IMR-90 (cell line): ENCODE measurements around the gene DCLRE1A. TPM values are rescaled to one million over a fixed set of nuclear protein-coding genes. Genes with fewer than 3 reads are reported as not detected.

Source experiments
- ATAC-seq: fragments of 200-7000 bp; cut with Tn5 transposase; 2 replicates; pipeline ENCODE4 v1.9.1; 2020; ENCODE audit warnings: low read depth, mild to moderate bottlenecking, moderate library complexity
- BruUV-seq: library from RNA; stranded (reverse); fragments of 400-500 nt; replicated peaks from 2 replicates; lab custom pipeline; 2021; lab: Mats Ljungman, UMichigan
- CTCF ChIA-PET: fragments of 300-600 bp; formaldehyde crosslinking; extraction: SDS; loops from one replicate; lab custom pipeline; 2021; ENCODE audit warnings: antibody characterized with exemption; lab: Yijun Ruan, JAX
- POLR2A ChIA-PET: fragments of 300-600 bp; sonication (Branson Sonifier 250); formaldehyde crosslinking; loops from one replicate; lab custom pipeline; 2022; ENCODE audit warnings: antibody characterized with exemption; ENCODE audit not compliant: unreplicated experiment; lab: Charles Lee
- DNase-seq: peaks from one replicate; pipeline ENCODE4 v3.0.0; 2013
- H2AFZ ChIP-seq: replicated peaks from 2 replicates; pipeline ENCODE3; 2013; ENCODE audit warnings: low read length, mild to moderate bottlenecking; ENCODE audit not compliant: poor library complexity
- H2AK5ac ChIP-seq: 2 replicates; pipeline ENCODE4 v1.6.1; 2013; ENCODE audit warnings: low read depth, low read length, inconsistent platforms
- H2AK9ac ChIP-seq: replicated peaks from 2 replicates; pipeline ENCODE3; 2013; ENCODE audit warnings: mild to moderate bottlenecking, low read depth, low read length, moderate library complexity; ENCODE audit not compliant: poor library complexity
- H2BK120ac ChIP-seq: 2 replicates; pipeline ENCODE4 v1.6.1; 2013; ENCODE audit warnings: low read depth, low read length, inconsistent platforms
- H2BK15ac ChIP-seq: 3 replicates; pipeline ENCODE4 v1.6.1; 2013; ENCODE audit warnings: low read depth, low read length, inconsistent platforms
- H2BK20ac ChIP-seq: 2 replicates; pipeline ENCODE4 v1.6.1; 2013; ENCODE audit warnings: low read depth, mild to moderate bottlenecking, inconsistent platforms, low read length, moderate library complexity
- H2BK5ac ChIP-seq: 2 replicates; pipeline ENCODE4 v1.6.1; 2013; ENCODE audit warnings: mild to moderate bottlenecking, low read depth, low read length, inconsistent platforms; ENCODE audit not compliant: poor library complexity, severe bottlenecking
- H3K14ac ChIP-seq: replicated peaks from 2 replicates; pipeline ENCODE4 v1.6.1; 2013; ENCODE audit warnings: low read depth, low read length, inconsistent platforms
- H3K18ac ChIP-seq: 2 replicates; pipeline ENCODE4 v1.6.1; 2013; ENCODE audit warnings: low read depth, low read length, control low read depth
- H3K23ac ChIP-seq: 2 replicates; pipeline ENCODE4 v1.6.1; 2013; ENCODE audit warnings: low read depth, low read length, inconsistent platforms
- H3K27ac ChIP-seq: 2 replicates; pipeline ENCODE4 v1.5.1; 2013; ENCODE audit warnings: mild to moderate bottlenecking, control low read depth, low read length; ENCODE audit not compliant: insufficient read depth
- H3K27me3 ChIP-seq: 2 replicates; pipeline ENCODE4 v1.6.1; 2013; ENCODE audit warnings: low read length; ENCODE audit not compliant: control insufficient read depth, insufficient read depth
- H3K36me3 ChIP-seq: 2 replicates; pipeline ENCODE4 v1.6.1; 2013; ENCODE audit warnings: low read length, mixed read lengths; ENCODE audit not compliant: control insufficient read depth, insufficient read depth
- H3K4ac ChIP-seq: 2 replicates; pipeline ENCODE4 v1.6.1; 2013; ENCODE audit warnings: low read depth, low read length, inconsistent platforms
- H3K4me1 ChIP-seq: 2 replicates; pipeline ENCODE4 v1.6.1; 2013; ENCODE audit warnings: low read length, mixed read lengths; ENCODE audit not compliant: control insufficient read depth, insufficient read depth
- H3K4me2 ChIP-seq: 2 replicates; pipeline ENCODE4 v1.6.1; 2013; ENCODE audit warnings: low read depth, mild to moderate bottlenecking, control low read depth, low read length, moderate library complexity
- H3K4me3 ChIP-seq: 2 replicates; pipeline ENCODE4 v1.5.1; 2013; ENCODE audit warnings: low read depth, mild to moderate bottlenecking, control low read depth, low read length, moderate library complexity; ENCODE audit not compliant: insufficient read depth
- H3K56ac ChIP-seq: 2 replicates; pipeline ENCODE4 v1.6.1; 2013; ENCODE audit warnings: low read length, inconsistent platforms; ENCODE audit not compliant: insufficient read depth; ENCODE audit errors: extremely low read depth
- H3K79me1 ChIP-seq, 2 experiments: 2 replicates each; pipeline ENCODE4 v1.6.1; 2013; ENCODE audit warnings: low read length in 2 of 2, inconsistent platforms in 1 of 2, low read depth in 1 of 2
- H3K9ac ChIP-seq: 2 replicates; pipeline ENCODE4 v1.6.1; 2013; ENCODE audit warnings: low read depth, low read length, control low read depth
- H3K9me1 ChIP-seq: 2 replicates; pipeline ENCODE4 v1.6.1; 2013; ENCODE audit warnings: low read length, inconsistent platforms; ENCODE audit not compliant: insufficient read depth
- H3K9me3 ChIP-seq: 2 replicates; pipeline ENCODE4 v1.6.1; 2013; ENCODE audit warnings: low read length; ENCODE audit not compliant: control insufficient read depth, insufficient read depth
- H4K20me1 ChIP-seq: 2 replicates; pipeline ENCODE4 v1.6.1; 2013; ENCODE audit warnings: low read length, inconsistent platforms; ENCODE audit not compliant: insufficient read depth
- H4K5ac ChIP-seq: 2 replicates; pipeline ENCODE4 v1.6.1; 2013; ENCODE audit warnings: mild to moderate bottlenecking, low read depth, low read length, control low read depth
- H4K8ac ChIP-seq, 2 experiments: 2 replicates each; pipeline ENCODE4 v1.6.1; 2013; ENCODE audit warnings: low read depth in 2 of 2, low read length in 2 of 2, control low read depth in 1 of 2, inconsistent platforms in 1 of 2
- H4K91ac ChIP-seq: 2 replicates; pipeline ENCODE4 v1.6.1; 2013; ENCODE audit warnings: low read depth, low read length, inconsistent platforms; ENCODE audit not compliant: insufficient read depth
- BHLHE40 ChIP-seq: fragments of 150-350 bp; IDR thresholded peaks from 2 replicates; pipeline ENCODE4 v1.6.1; 2016; ENCODE audit warnings: mild to moderate bottlenecking, low read depth, low read length
- CEBPB ChIP-seq: IDR thresholded peaks from 2 replicates; pipeline ENCODE4 v1.6.1; 2012; ENCODE audit warnings: low read depth, low read length, improper control_type of control experiment
- FOS ChIP-seq: fragments of 150-350 bp; IDR thresholded peaks from 2 replicates; pipeline ENCODE4 v1.6.1; 2016; ENCODE audit warnings: low read depth, low read length
- MAFK ChIP-seq: IDR thresholded peaks from 2 replicates; pipeline ENCODE4 v1.6.1; 2012; ENCODE audit warnings: low read depth, low read length, improper control_type of control experiment
- MAZ ChIP-seq: IDR thresholded peaks from 2 replicates; pipeline ENCODE4 v1.6.1; 2012; ENCODE audit warnings: low read depth, mild to moderate bottlenecking, low read length, improper control_type of control experiment, moderate library complexity, borderline replicate concordance
- MXI1 ChIP-seq: IDR thresholded peaks from 2 replicates; pipeline ENCODE4 v1.6.1; 2012; ENCODE audit warnings: low read depth, mild to moderate bottlenecking, low read length, moderate library complexity, borderline replicate concordance
- NFE2L2 ChIP-seq: fragments of 150-350 bp; IDR thresholded peaks from 2 replicates; pipeline ENCODE4 v1.6.1; 2016; ENCODE audit warnings: low read depth, mild to moderate bottlenecking, low read length
- POLR2A ChIP-seq: IDR thresholded peaks from 2 replicates; pipeline ENCODE4 v1.6.1; 2012; ENCODE audit warnings: mild to moderate bottlenecking, low read depth, low read length
- RAD21 ChIP-seq: IDR thresholded peaks from 2 replicates; pipeline ENCODE4 v1.6.1; 2012; ENCODE audit warnings: low read length, improper control_type of control experiment
- RCOR1 ChIP-seq: IDR thresholded peaks from 2 replicates; pipeline ENCODE4 v1.6.1; 2012; ENCODE audit warnings: mild to moderate bottlenecking, low read length, improper control_type of control experiment; ENCODE audit not compliant: insufficient replicate concordance
- RFX5 ChIP-seq: IDR thresholded peaks from 2 replicates; pipeline ENCODE4 v1.8.0; 2012; ENCODE audit warnings: low read depth, mild to moderate bottlenecking, low read length, moderate library complexity
- SMC3 ChIP-seq: fragments of 150-350 bp; IDR thresholded peaks from 2 replicates; pipeline ENCODE4 v1.6.1; 2016; ENCODE audit warnings: low read depth, mild to moderate bottlenecking, antibody characterized with exemption, low read length, moderate library complexity
- USF2 ChIP-seq: fragments of 150-350 bp; IDR thresholded peaks from 2 replicates; pipeline ENCODE4 v1.6.1; 2017; ENCODE audit warnings: mild to moderate bottlenecking, antibody characterized with exemption, low read length, low read depth
- WGBS, 2 experiments: methylation state at CpG; one replicate each; pipeline versions ENCODE4 v1.1.5 to v1.1.7; 2013; ENCODE audit warnings: missing lambda C conversion rate in 2 of 2; ENCODE audit not compliant: insufficient read length in 1 of 2; ENCODE audit errors: extremely low coverage in 2 of 2; 5-methylcytosine and 5-hydroxymethylcytosine counted together
- dilution Hi-C: fragments of 300-500 bp; cut with HindIII; formaldehyde crosslinking; loops from one replicate; pipeline ENCODE4 v1.14.3; 2018; ENCODE audit warnings: low sequenced_read_pairs; ENCODE audit not compliant: unreplicated experiment
- in situ Hi-C: fragments of 300-500 bp; cut with MboI; formaldehyde crosslinking; loops from 3 replicates; pipeline ENCODE4 v1.14.3; 2019; ENCODE audit warnings: low sequenced_read_pairs, inconsistent platforms, mixed read lengths
- intact Hi-C: fragments of 100-400 bp; cut with micrococcal nuclease; formaldehyde crosslinking; loops from 2 replicates; pipeline ENCODE4 v1.10.0; 2022
- polyA plus RNA-seq, 3 experiments: library from polyadenylated mRNA; depleted of rRNA; stranded (reverse); fragments of >200 nt; gene quantifications; 2 replicates each; pipeline ENCODE4 v1.2.3, GENCODE V29; 2012; ENCODE audit warnings: low replicate concordance in 1 of 3
- total RNA-seq: library from RNA; depleted of rRNA; stranded (reverse); fragments of >200 nt; gene quantifications from 2 replicates; pipeline ENCODE4 v1.2.3, GENCODE V29; 2012

DCLRE1A gene
- total and polyA plus RNA-seq, 2 of the 4 experiments (the other 2 are of a cell fraction), result 3.1 to 6.3 TPM

- Histone ChIP-seq H2AFZ (peak overlapping the region; percentile 38), H3K36me3 (no peaks in the 10 kb centered on the region), H4K20me1 (no peaks in the 10 kb centered on the region), H3K9me1 (no peaks in the 10 kb centered on the region), H3K27me3 (peaks cover 6% of the 10 kb centered on the region), H3K79me1 (no peaks in the 10 kb centered on the region), H2AK9ac (peak overlapping the region; percentile 39), H2BK20ac (peak overlapping the region; percentile 24; the same call in 1 of the 2 replicates), H3K4ac (no peak overlapping the region; the same call in 1 of the 2 replicates), H4K91ac (no peak overlapping the region), H3K4me1 (peaks cover 2% of the 10 kb centered on the region), H4K5ac (peak overlapping the region; percentile 42; the same call in 1 of the 2 replicates), H3K4me2 (peak overlapping the region; percentile 20; the same call in 1 of the 2 replicates), H2BK120ac (peak overlapping the region; percentile 37), H3K14ac (no peak overlapping the region), H2BK5ac (no peak overlapping the region), H3K4me3 (no peak overlapping the region), H4K8ac (peak overlapping the region in 1 of 2 experiments; percentile 24; a peak in 1 of 4 replicates), H3K23ac (no peak overlapping the region), H3K27ac (peak overlapping the region; percentile 78; the same call in 1 of the 2 replicates), H2BK15ac (no peak overlapping the region), H3K9ac (no peak overlapping the region), H3K56ac (no peak overlapping the region), H2AK5ac (no peak overlapping the region), H3K9me3 (no peaks in the 10 kb centered on the region), H3K18ac (peak overlapping the region; percentile 42)
- no peak for TF ChIP-seq USF2
- TF ChIP-seq RAD21, result no peak
- TF ChIP-seq NFE2L2, result peak; percentile 100
- TF ChIP-seq MAFK, result peak; percentile 95
- peak; percentile 32; the same call in 1 of the 2 replicates for TF ChIP-seq CEBPB
- TF ChIP-seq SMC3, result no peak
- no peak for TF ChIP-seq POLR2A
- TF ChIP-seq FOS, result peak; percentile 95
- no peak for TF ChIP-seq MAZ
- TF ChIP-seq BHLHE40, result no peak
- no peak for TF ChIP-seq RCOR1
- no peak for TF ChIP-seq RFX5
- no peak for TF ChIP-seq MXI1
- CTCF ChIA-PET, result interaction anchor here (1.2 to 1.5 kb wide), 2 partner anchors 22 to 110 kb away, joined by 3 to 4 read pairs; no protein-coding TSS in a partner anchor
- peak; percentile 96 for DNase-seq
- POLR2A ChIA-PET, result no interaction called here
- in situ Hi-C loops, result no loop called here
- intact Hi-C loops, result no loop called here
- no TSS peak for BruUV-seq
- dilution Hi-C loops, result no loop called here
- peak; percentile 85 for ATAC-seq
- 69% methylated on average over 2 of the region's 9 CpGs; no CpG with 5 or more reads in 1 of the 2 experiments for WGBS, 2 experiments
Measured at GRCh38 chr10:113788604-113789083, 65.2 kb downstream of the DCLRE1A start.
